GM21515 (cell line): ENCODE measurements around the gene BABAM2.
"Not testable (repeated sequence)": the region's sequence is repeated elsewhere in the genome, so short reads cannot be mapped to it uniquely, and the experiment has no call there.

Experiments used
- ATAC-seq: cut with Tn5 transposase; IDR thresholded peaks from one replicate; pipeline ENCODE4 v1.9.1; 2021; ENCODE audit not compliant: unreplicated experiment

The BABAM2 gene

GRCh38 chr2:28320009-28320365 is 429.5 kb downstream of the BABAM2 start:
- ATAC-seq = no peak

GRCh38 chr2:28320371-28320770 is 429.8 kb downstream of the BABAM2 start:
- no peak for ATAC-seq

- ATAC-seq = no peak
These were observed 430.9 kb downstream of the BABAM2 start for GRCh38 chr2:28321426-28321825.

- no peak for ATAC-seq
These were observed 431.5 kb downstream of the BABAM2 start for GRCh38 chr2:28322051-28322450.

- ATAC-seq = no peak
These were observed 431.9 kb downstream of the BABAM2 start for GRCh38 chr2:28322456-28322855.

- ATAC-seq = no peak
These were observed 432.5 kb downstream of the BABAM2 start for GRCh38 chr2:28322981-28323396.

GRCh38 chr2:28325173-28325566 is 434.6 kb downstream of the BABAM2 start:
- no peak for ATAC-seq

- ATAC-seq = peak; percentile 45
These were observed 435.3 kb downstream of the BABAM2 start for GRCh38 chr2:28325567-28326468.

- ATAC-seq = no peak
These were observed 435.9 kb downstream of the BABAM2 start for GRCh38 chr2:28326469-28326805.

- ATAC-seq = no peak
These were observed 436.5 kb downstream of the BABAM2 start for GRCh38 chr2:28326881-28327505.

- no peak for ATAC-seq
These were observed 437.0 kb downstream of the BABAM2 start for GRCh38 chr2:28327581-28327955.

- no peak for ATAC-seq
These were observed 437.7 kb downstream of the BABAM2 start for GRCh38 chr2:28327956-28328922.

- no peak for ATAC-seq
These were observed 438.7 kb downstream of the BABAM2 start for GRCh38 chr2:28329184-28329583.

GRCh38 chr2:28330722-28331121 is 440.2 kb downstream of the BABAM2 start:
- not testable (repeated sequence) for ATAC-seq

- not testable (repeated sequence) for ATAC-seq
These were observed 441.3 kb downstream of the BABAM2 start for GRCh38 chr2:28331797-28332196.

- ATAC-seq = no peak
These were observed 442.2 kb downstream of the BABAM2 start for GRCh38 chr2:28332696-28333095.

GRCh38 chr2:28333606-28334526 is 443.3 kb downstream of the BABAM2 start:
- ATAC-seq = no peak

GRCh38 chr2:28334527-28334894 is 444.0 kb downstream of the BABAM2 start:
- no peak for ATAC-seq

- not testable (repeated sequence) for ATAC-seq
These were observed 444.7 kb downstream of the BABAM2 start for GRCh38 chr2:28335265-28335664.

- ATAC-seq = no peak
These were observed 445.1 kb downstream of the BABAM2 start for GRCh38 chr2:28335666-28336065.
